CD4-positive, alpha-beta T cell treated with Interleukin-17A for 4 hours (primary cell): ENCODE data around the gene RXRA.

Experiments
- DNase-seq: peaks from one replicate; pipeline ENCODE4 v3.0.0-alpha.2; 2020; ENCODE audit warnings: mixed read lengths

The RXRA gene

GRCh38 chr9:134456756-134457305, 130.6 kb downstream of the RXRA start:
- no peak for DNase-seq

GRCh38 chr9:134457321-134458206, 131.3 kb downstream of the RXRA start:
- no peak for DNase-seq

- no peak for DNase-seq
Observed at GRCh38 chr9:134458207-134459108, 132.2 kb downstream of the RXRA start.

- no peak for DNase-seq
Observed at GRCh38 chr9:134459164-134459563, 132.9 kb downstream of the RXRA start.

GRCh38 chr9:134459573-134459972, 133.3 kb downstream of the RXRA start:
- DNase-seq = no peak

- DNase-seq = no peak
Observed at GRCh38 chr9:134460206-134460605, 134.0 kb downstream of the RXRA start.

- no peak for DNase-seq
Observed at GRCh38 chr9:134460896-134461295, 134.6 kb downstream of the RXRA start.

GRCh38 chr9:134461426-134461982, 135.2 kb downstream of the RXRA start:
- DNase-seq = no peak

- no peak for DNase-seq
Observed at GRCh38 chr9:134462318-134462717, 136.1 kb downstream of the RXRA start.

GRCh38 chr9:134463280-134463679, 137.0 kb downstream of the RXRA start:
- no peak for DNase-seq

- no peak for DNase-seq
Observed at GRCh38 chr9:134466869-134467616, 140.8 kb downstream of the RXRA start.

- DNase-seq = no peak
Observed at GRCh38 chr9:134468358-134468757, 142.1 kb downstream of the RXRA start.

GRCh38 chr9:134469041-134469875, 143.0 kb downstream of the RXRA start:
- no peak for DNase-seq

GRCh38 chr9:134472256-134472655, 146.0 kb downstream of the RXRA start:
- no peak for DNase-seq

GRCh38 chr9:134473141-134474054, 147.1 kb downstream of the RXRA start:
- no peak for DNase-seq

- no peak for DNase-seq
Observed at GRCh38 chr9:134474055-134474370, 147.8 kb downstream of the RXRA start.

- DNase-seq = peak; percentile 33
Observed at GRCh38 chr9:134475011-134475790, 148.9 kb downstream of the RXRA start.

- no peak for DNase-seq
Observed at GRCh38 chr9:134476272-134476941, 150.2 kb downstream of the RXRA start.

- no peak for DNase-seq
Observed at GRCh38 chr9:134476942-134477335, 150.7 kb downstream of the RXRA start.
